Heart right ventricle (tissue), 16 donors: ENCODE results near the gene HIVEP2. TPM values are rescaled to one million over a fixed set of nuclear protein-coding genes. Genes with fewer than 3 reads are reported as not detected.

ENCODE experiments used
- ATAC-seq, 8 donors: fragments of 200-7000 bp; cut with Tn5 transposase; one replicate each; pipeline ENCODE4 v1.9.1; 2020; ENCODE audit warnings: mild to moderate bottlenecking in 8 of 8, moderate library complexity in 8 of 8, moderate number of reproducible peaks in 1 of 8
- DNase-seq, 2 donors: peaks; one replicate each; pipeline ENCODE4 v3.0.0-alpha.2; 2020
- H3K27ac ChIP-seq, 10 donors: fragments of 200-600 bp; sonication (generic) in 2 of 10; one replicate each; pipeline versions ENCODE4 v1.5.0 to v1.8.0; 2020 to 2022; ENCODE audit warnings: mild to moderate bottlenecking in 3 of 10
- H3K27me3 ChIP-seq, 7 donors: fragments of 200-600 bp; one replicate each; pipeline ENCODE4 v1.8.0; 2021 to 2022; ENCODE audit warnings: mild to moderate bottlenecking in 2 of 7
- H3K36me3 ChIP-seq, 9 donors: fragments of 200-600 bp; sonication (generic) in 1 of 9; one replicate each; pipeline versions ENCODE4 v1.5.0 to v1.8.0; 2020 to 2022; ENCODE audit warnings: mild to moderate bottlenecking in 2 of 9
- H3K4me1 ChIP-seq, 9 donors: fragments of 200-600 bp; sonication (generic) in 1 of 9; one replicate each; pipeline versions ENCODE4 v1.5.0 to v1.8.0; 2020 to 2022; ENCODE audit warnings: mild to moderate bottlenecking in 4 of 9
- H3K4me3 ChIP-seq, 10 donors: fragments of 200-600 bp; sonication (generic) in 2 of 10; one replicate each; pipeline versions ENCODE4 v1.5.0 to v1.8.0; 2020 to 2022; ENCODE audit warnings: mild to moderate bottlenecking in 7 of 10, moderate library complexity in 2 of 10
- H3K9me3 ChIP-seq, 11 donors: fragments of 200-600 bp in 10 of 11; sonication (generic) in 2 of 11; one replicate each; pipeline versions ENCODE4 v1.5.0 to v1.8.0; 2013 to 2022; ENCODE audit warnings: mild to moderate bottlenecking in 2 of 11, control low read depth in 1 of 11, moderate library complexity in 1 of 11
- CTCF ChIP-seq, 9 donors: fragments of 200-600 bp; sonication (generic) in 2 of 9; IDR thresholded peaks; one replicate each; pipeline versions ENCODE4 v1.5.0 to v1.8.0; 2021 to 2022; ENCODE audit warnings: antibody characterized with exemption in 9 of 9, mild to moderate bottlenecking in 5 of 9, moderate library complexity in 1 of 9
- whole genome bisulfite sequencing, 2 donors: extraction: QIAGEN DNeasy Blood & Tissue Kit; methylation state at CpG; one replicate each; pipeline ENCODE4 v1.1.7; 2013; ENCODE audit warnings: inconsistent platforms in 1 of 2; 5-methylcytosine and 5-hydroxymethylcytosine counted together
- intact Hi-C, 10 donors: fragments of 100-400 bp; cut with DNase I; formaldehyde crosslinking; loops; one replicate each; pipeline versions ENCODE4 v1.11.1 to v1.14.2; 2022
- polyA plus RNA-seq, 2 donors: library from polyadenylated mRNA; stranded (reverse); fragments of 200-250 nt; gene quantifications; one replicate each; pipeline ENCODE4 v1.2.3, GENCODE V29; 2013
- total RNA-seq, 10 donors: library from RNA; stranded (reverse); fragmentation: NEBNext Ultra II Directional in 3 of 10; extraction: Animal tissue kit (Norgen Biotek cat#: 25700) in 3 of 10; gene quantifications; one replicate each; pipeline versions ENCODE4 v1.2.1 to v1.2.4, GENCODE V29; 2021 to 2023
- donor health status: Arrhythmogenic right ventricular cardiomyopathy.
- donor health status: ischemic (EF 13 %, LVEDD 7.1; RV severe dilation, severe dysfunction).
- donor health status: healthy with polysubstance abuse.
- donor health status: DM: no; HTN: yes; CAD: no.
- donor health status: DM: no; HTN: no; CAD: no.
- donor health status: ischemic (EF 25% LVEDD 6.9; RV normal size, moderate dysfunction).
- donor health status: ischemic (EF 25% LVEDD 5.7; RV mildly dilated, moderate dysfunction).
- donor health status: healthy.
- donor health status: DM: yes; HTN: yes; CAD: no.
- donor health status: Ischemic cardiomyopathy.
- donor health status: ischemic (EF 35%, LVEDD 5.7; RV mildly dilated, moderate dysfunction).
- donor health status: nonischemic (EF 11% LVEDD 7.7; RV severe dilation, severe dysfunction).
- donor health status: DM: yes; HTN: yes; CAD: no.
- donor health status: PGD.
- donor health status: ischemic (EF 29% LVEDD 5.4; RV normal size, mild dysfunction).
- donor health status: nonischemic (EF 23%, LVEDD 6.1; RV moderate dilation, normal function).

HIVEP2 gene
- total and polyA plus RNA-seq, 12 donors = 2.1 to 31.6 (median 21.2) TPM

GRCh38 chr6:142732790-142733189 lies 212.2 kb downstream of the HIVEP2 start:
- intact Hi-C loops = no loop called here
- H3K4me3 ChIP-seq = no peak overlapping the region

GRCh38 chr6:142731611-142732010 lies 213.4 kb downstream of the HIVEP2 start:
- H3K27ac ChIP-seq = no peak overlapping the region
- TF ChIP-seq CTCF (IDR thresholded peaks at IDR 0.05) = no peak
- H3K27me3 ChIP-seq = no peaks in the 10 kb centered on the region
- ATAC-seq (no peak), DNase-seq (no peak)
- no peaks in the 10 kb centered on the region for H3K36me3 ChIP-seq
- H3K4me1 ChIP-seq = peaks cover 0 to 19% (median 16%) of the 10 kb centered on the region in 9 donors
- intact Hi-C loops = no loop called here
- no peak overlapping the region for H3K4me3 ChIP-seq
- peaks cover 0 to 3% (median 0%) of the 10 kb centered on the region in 11 donors for H3K9me3 ChIP-seq
- 95 to 98% methylated on average over 5 of the region's 5 CpGs for WGBS, 2 donors

More at GRCh38 chr6:142732790-142733189, 212.2 kb downstream of the HIVEP2 start:
- Histone ChIP-seq H3K9me3 (peaks cover 0 to 3% (median 0%) of the 10 kb centered on the region in 11 donors), H3K27me3 (no peaks in the 10 kb centered on the region), H3K36me3 (no peaks in the 10 kb centered on the region), H3K27ac (no peak overlapping the region), H3K4me1 (peaks cover 0 to 19% (median 16%) of the 10 kb centered on the region in 9 donors)
- no peak for DNase-seq
- no peak for ATAC-seq
- no peak for TF ChIP-seq CTCF (IDR thresholded peaks at IDR 0.05)

- Histone ChIP-seq H3K9me3 (peaks cover 0 to 3% (median 0%) of the 10 kb centered on the region in 11 donors), H3K36me3 (no peaks in the 10 kb centered on the region), H3K27me3 (no peaks in the 10 kb centered on the region), H3K4me3 (no peak overlapping the region), H3K4me1 (peaks cover 0 to 19% (median 16%) of the 10 kb centered on the region in 9 donors), H3K27ac (no peak overlapping the region)
- intact Hi-C loops = no loop called here
- WGBS, 2 donors = 47 to 54% methylated on average over 4 of the region's 4 CpGs
- TF ChIP-seq CTCF (IDR thresholded peaks at IDR 0.05) = no peak
- no peak for ATAC-seq
- DNase-seq = no peak
These were observed 215.4 kb downstream of the HIVEP2 start for GRCh38 chr6:142729618-142730017.

GRCh38 chr6:142728910-142729481 lies 216.0 kb downstream of the HIVEP2 start:
- 16 to 18% methylated on average over 6 of the region's 6 CpGs for WGBS, 2 donors
- DNase-seq (no peak), ATAC-seq (peak in 5 of 8 donors; percentile 39 to 61 (median 42))
- no peak for TF ChIP-seq CTCF (IDR thresholded peaks at IDR 0.05)
- no peaks in the 10 kb centered on the region for H3K36me3 ChIP-seq
- peaks cover 0 to 19% (median 16%) of the 10 kb centered on the region in 9 donors for H3K4me1 ChIP-seq
- peaks cover 0 to 3% (median 0%) of the 10 kb centered on the region in 11 donors for H3K9me3 ChIP-seq
- no peak overlapping the region for H3K27ac ChIP-seq
- no peaks in the 10 kb centered on the region for H3K27me3 ChIP-seq
- intact Hi-C loops = no loop called here
- peak overlapping the region in 3 of 10 donors; percentile 4 to 23 (median 21) for H3K4me3 ChIP-seq
